HepG2 (cell line): ENCODE results near the gene CRYM. TPM values are rescaled to one million over a fixed set of nuclear protein-coding genes. Genes with fewer than 3 reads are reported as not detected.

Source experiments
- HMG20A ChIP-seq: IDR thresholded peaks from 2 replicates; pipeline ENCODE4 v1.6.1; 2016; ENCODE audit warnings: borderline replicate concordance
- MTA3 ChIP-seq: sonication (generic); formaldehyde crosslinking; IDR thresholded peaks from 2 replicates; pipeline ENCODE4 v1.4.0; 2020; ENCODE audit warnings: missing genetic modification reagents
- PHF20 ChIP-seq: sonication (generic); formaldehyde crosslinking; IDR thresholded peaks from 2 replicates; pipeline ENCODE4 v1.5.0; 2020; ENCODE audit warnings: mild to moderate bottlenecking, missing genetic modification reagents
- RFXANK ChIP-seq: IDR thresholded peaks from 2 replicates; pipeline ENCODE4 v1.6.1; 2016
- RXRA ChIP-seq: sonication (generic); formaldehyde crosslinking; IDR thresholded peaks from 2 replicates; pipeline ENCODE4 v1.5.1; 2020; ENCODE audit warnings: missing genetic modification reagents
- TBX3 ChIP-seq: fragments of 450-650 bp; IDR thresholded peaks from 2 replicates; pipeline ENCODE4 v1.6.1; 2017; ENCODE audit warnings: antibody characterized with exemption, mild to moderate bottlenecking, inconsistent platforms, borderline replicate concordance
- polyA plus RNA-seq, 8 experiments: library from polyadenylated mRNA; depleted of rRNA in 3 of 8; stranded (reverse) in 7 of 8; unstranded in 1 of 8; fragments of >200 nt; fragmentation: Illumina TruSeq in 4 of 8; extraction: Trizol in 4 of 8; gene quantifications; 2 replicates each; pipeline versions ENCODE4 v1.2.1 to v1.2.3, GENCODE V29; 2011 to 2016; ENCODE audit warnings: low read depth in 4 of 8, missing spikeins in 1 of 8, mixed read lengths in 1 of 8; ENCODE audit not compliant: insufficient read depth in 1 of 8
- total RNA-seq, 5 experiments: library from RNA; depleted of rRNA; stranded (reverse); fragments of >200 nt; fragmentation: Illumina TruSeq; extraction: Trizol; gene quantifications; 2 replicates each; pipeline ENCODE4 v1.2.3, GENCODE V29; 2016; ENCODE audit warnings: low read depth in 1 of 5
- TF ChIP-seq, protein P1 (sequence below): sonication (generic); formaldehyde crosslinking; IDR thresholded peaks from 2 replicates; pipeline ENCODE4 v1.4.0; 2020; ENCODE audit warnings: mild to moderate bottlenecking, missing genetic modification reagents
- TF ChIP-seq, protein P2 (sequence below): sonication (generic); formaldehyde crosslinking; IDR thresholded peaks from 2 replicates; pipeline ENCODE4 v1.5.1; 2020; ENCODE audit warnings: mild to moderate bottlenecking, missing genetic modification reagents, borderline replicate concordance
- TF ChIP-seq, protein P3 (sequence below): IDR thresholded peaks from 2 replicates; pipeline ENCODE4 v1.4.0; 2020; ENCODE audit warnings: mild to moderate bottlenecking, missing genetic modification reagents

Gene CRYM
- total and polyA plus RNA-seq, 2 of the 13 experiments (the other 11 are each of a cell fraction or from before 2014, with no cell fraction given) = 1.9 to 2.2 TPM

DNA sequence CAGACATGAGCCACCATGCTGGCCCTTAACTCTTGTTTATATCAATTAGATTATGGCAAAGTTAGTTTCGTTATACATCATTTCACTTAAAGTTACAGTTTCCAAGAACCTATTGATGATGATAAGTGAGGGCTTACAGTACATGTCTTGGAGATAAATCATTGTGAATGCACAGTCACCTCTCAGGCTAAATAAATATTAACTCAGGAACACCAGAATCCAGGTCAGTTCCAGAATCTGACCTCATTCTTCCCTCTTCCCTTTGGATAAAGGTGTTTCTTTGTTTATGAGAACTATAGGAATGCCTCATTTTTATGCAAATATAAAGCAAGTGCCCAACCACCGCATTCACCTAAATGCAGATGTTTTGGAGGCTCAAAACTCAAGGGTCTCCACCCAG lies 48.4 kb upstream of the CRYM start (continued):
- TF ChIP-seq, protein P1, sequence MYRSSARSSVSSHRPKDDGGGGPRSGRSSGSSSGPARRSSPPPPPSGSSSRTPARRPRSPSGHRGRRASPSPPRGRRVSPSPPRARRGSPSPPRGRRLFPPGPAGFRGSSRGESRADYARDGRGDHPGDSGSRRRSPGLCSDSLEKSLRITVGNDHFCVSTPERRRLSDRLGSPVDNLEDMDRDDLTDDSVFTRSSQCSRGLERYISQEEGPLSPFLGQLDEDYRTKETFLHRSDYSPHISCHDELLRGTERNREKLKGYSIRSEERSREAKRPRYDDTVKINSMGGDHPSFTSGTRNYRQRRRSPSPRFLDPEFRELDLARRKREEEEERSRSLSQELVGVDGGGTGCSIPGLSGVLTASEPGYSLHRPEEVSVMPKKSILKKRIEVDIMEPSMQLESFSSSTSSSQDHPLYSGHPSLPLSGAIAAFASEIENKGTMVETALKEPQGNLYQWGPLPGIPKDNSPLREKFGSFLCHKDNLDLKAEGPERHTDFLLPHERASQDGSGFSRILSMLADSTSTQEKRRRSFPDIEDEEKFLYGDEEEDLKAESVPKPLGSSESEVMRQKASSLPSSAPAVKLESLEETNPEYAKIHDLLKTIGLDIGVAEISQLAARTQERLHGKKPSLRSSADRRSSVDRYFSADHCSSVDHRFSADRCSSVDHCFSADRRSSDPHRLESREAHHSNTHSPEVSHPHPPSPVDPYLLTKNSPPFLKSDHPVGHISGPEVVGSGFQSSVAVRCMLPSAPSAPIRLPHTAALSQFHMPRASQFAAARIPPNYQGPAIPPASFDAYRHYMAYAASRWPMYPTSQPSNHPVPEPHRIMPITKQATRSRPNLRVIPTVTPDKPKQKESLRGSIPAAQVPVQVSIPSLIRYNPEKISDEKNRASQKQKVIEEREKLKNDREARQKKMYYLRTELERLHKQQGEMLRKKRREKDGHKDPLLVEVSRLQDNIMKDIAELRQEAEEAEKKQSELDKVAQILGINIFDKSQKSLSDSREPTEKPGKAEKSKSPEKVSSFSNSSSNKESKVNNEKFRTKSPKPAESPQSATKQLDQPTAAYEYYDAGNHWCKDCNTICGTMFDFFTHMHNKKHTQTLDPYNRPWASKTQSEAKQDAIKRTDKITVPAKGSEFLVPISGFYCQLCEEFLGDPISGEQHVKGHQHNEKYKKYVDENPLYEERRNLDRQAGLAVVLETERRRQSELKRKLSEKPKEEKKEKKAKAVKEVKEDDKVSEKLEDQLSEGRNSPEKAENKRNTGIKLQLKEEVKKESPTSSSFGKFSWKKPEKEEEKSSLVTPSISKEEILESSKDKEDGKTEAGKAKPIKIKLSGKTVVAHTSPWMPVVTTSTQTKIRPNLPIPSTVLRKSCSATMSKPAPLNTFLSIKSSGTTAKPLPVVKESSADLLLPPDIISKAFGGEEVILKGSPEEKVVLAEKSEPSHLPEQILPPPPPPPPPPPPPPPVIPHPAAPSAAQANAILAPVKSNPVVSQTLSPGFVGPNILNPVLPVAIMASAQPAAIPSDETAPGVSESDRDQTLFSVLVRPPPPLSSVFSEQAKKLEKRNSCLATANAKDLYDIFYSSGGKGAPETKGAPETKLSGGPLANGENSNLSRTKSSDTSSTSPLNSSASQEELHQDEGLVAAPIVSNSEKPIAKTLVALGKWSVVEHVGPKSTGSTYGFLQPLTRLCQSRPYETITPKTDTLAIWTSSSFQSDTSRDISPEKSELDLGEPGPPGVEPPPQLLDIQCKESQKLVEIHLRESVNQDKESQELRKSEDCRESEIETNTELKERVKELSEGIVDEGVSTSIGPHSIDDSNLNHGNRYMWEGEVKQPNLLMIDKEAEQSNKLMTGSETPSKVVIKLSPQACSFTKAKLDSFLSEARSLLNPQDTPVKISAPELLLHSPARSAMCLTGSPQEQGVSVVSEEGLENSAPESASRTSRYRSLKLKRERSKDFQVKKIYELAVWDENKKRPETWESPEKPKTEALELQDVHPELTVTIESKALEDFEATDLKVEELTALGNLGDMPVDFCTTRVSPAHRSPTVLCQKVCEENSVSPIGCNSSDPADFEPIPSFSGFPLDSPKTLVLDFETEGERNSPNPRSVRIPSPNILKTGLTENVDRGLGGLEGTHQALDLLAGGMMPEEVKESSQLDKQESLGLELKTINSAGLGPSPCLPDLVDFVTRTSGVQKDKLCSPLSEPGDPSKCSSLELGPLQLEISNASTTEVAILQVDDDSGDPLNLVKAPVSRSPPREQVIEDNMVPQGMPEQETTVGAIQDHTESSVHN (CRISPR knock-in tag) = no peak
- TF ChIP-seq RFXANK (CRISPR knock-in tag) (no peak), PHF20 (no peak), MTA3 (CRISPR knock-in tag) (no peak), TBX3 (no peak), HMG20A (CRISPR knock-in tag) (0 out of 2 replicates have a peak, but pooled peaks have one; percentile 20), RXRA (CRISPR knock-in tag) (no peak)
- TF ChIP-seq, protein P2, sequence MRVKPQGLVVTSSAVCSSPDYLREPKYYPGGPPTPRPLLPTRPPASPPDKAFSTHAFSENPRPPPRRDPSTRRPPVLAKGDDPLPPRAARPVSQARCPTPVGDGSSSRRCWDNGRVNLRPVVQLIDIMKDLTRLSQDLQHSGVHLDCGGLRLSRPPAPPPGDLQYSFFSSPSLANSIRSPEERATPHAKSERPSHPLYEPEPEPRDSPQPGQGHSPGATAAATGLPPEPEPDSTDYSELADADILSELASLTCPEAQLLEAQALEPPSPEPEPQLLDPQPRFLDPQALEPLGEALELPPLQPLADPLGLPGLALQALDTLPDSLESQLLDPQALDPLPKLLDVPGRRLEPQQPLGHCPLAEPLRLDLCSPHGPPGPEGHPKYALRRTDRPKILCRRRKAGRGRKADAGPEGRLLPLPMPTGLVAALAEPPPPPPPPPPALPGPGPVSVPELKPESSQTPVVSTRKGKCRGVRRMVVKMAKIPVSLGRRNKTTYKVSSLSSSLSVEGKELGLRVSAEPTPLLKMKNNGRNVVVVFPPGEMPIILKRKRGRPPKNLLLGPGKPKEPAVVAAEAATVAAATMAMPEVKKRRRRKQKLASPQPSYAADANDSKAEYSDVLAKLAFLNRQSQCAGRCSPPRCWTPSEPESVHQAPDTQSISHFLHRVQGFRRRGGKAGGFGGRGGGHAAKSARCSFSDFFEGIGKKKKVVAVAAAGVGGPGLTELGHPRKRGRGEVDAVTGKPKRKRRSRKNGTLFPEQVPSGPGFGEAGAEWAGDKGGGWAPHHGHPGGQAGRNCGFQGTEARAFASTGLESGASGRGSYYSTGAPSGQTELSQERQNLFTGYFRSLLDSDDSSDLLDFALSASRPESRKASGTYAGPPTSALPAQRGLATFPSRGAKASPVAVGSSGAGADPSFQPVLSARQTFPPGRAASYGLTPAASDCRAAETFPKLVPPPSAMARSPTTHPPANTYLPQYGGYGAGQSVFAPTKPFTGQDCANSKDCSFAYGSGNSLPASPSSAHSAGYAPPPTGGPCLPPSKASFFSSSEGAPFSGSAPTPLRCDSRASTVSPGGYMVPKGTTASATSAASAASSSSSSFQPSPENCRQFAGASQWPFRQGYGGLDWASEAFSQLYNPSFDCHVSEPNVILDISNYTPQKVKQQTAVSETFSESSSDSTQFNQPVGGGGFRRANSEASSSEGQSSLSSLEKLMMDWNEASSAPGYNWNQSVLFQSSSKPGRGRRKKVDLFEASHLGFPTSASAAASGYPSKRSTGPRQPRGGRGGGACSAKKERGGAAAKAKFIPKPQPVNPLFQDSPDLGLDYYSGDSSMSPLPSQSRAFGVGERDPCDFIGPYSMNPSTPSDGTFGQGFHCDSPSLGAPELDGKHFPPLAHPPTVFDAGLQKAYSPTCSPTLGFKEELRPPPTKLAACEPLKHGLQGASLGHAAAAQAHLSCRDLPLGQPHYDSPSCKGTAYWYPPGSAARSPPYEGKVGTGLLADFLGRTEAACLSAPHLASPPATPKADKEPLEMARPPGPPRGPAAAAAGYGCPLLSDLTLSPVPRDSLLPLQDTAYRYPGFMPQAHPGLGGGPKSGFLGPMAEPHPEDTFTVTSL (CRISPR knock-in tag) = peak; percentile 59; the same call in 1 of the 2 replicates
- TF ChIP-seq, protein P3, sequence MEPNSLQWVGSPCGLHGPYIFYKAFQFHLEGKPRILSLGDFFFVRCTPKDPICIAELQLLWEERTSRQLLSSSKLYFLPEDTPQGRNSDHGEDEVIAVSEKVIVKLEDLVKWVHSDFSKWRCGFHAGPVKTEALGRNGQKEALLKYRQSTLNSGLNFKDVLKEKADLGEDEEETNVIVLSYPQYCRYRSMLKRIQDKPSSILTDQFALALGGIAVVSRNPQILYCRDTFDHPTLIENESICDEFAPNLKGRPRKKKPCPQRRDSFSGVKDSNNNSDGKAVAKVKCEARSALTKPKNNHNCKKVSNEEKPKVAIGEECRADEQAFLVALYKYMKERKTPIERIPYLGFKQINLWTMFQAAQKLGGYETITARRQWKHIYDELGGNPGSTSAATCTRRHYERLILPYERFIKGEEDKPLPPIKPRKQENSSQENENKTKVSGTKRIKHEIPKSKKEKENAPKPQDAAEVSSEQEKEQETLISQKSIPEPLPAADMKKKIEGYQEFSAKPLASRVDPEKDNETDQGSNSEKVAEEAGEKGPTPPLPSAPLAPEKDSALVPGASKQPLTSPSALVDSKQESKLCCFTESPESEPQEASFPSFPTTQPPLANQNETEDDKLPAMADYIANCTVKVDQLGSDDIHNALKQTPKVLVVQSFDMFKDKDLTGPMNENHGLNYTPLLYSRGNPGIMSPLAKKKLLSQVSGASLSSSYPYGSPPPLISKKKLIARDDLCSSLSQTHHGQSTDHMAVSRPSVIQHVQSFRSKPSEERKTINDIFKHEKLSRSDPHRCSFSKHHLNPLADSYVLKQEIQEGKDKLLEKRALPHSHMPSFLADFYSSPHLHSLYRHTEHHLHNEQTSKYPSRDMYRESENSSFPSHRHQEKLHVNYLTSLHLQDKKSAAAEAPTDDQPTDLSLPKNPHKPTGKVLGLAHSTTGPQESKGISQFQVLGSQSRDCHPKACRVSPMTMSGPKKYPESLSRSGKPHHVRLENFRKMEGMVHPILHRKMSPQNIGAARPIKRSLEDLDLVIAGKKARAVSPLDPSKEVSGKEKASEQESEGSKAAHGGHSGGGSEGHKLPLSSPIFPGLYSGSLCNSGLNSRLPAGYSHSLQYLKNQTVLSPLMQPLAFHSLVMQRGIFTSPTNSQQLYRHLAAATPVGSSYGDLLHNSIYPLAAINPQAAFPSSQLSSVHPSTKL (CRISPR knock-in tag) = peak; percentile 57
